Stimulated activated CD4-positive, alpha-beta T cell treated with anti-CD3 and anti-CD28 coated beads, Interleukin-4, amount 100 ng/mL, for 48 hours (primary cell): Measurements from ENCODE around the gene TECTB.
"Not testable (repeated sequence)": the region's sequence is repeated elsewhere in the genome, so short reads cannot be mapped to it uniquely, and the experiment has no call there.

Experiments
- DNase-seq, 2 donors: peaks; one replicate each; pipeline ENCODE4 v3.0.0-alpha.2; 2020; ENCODE audit warnings: low read depth in 2 of 2

TECTB gene

GRCh38 chr10:112283100-112283499 is at the start of gene TECTB:
Gene TECTB (plus strand): TSS chr10:112283400. CDS start chr10:112283735, 335 bp downstream.
- no peak for DNase-seq

GRCh38 chr10:112235141-112235540 is 48.1 kb upstream of the TECTB start:
- DNase-seq = no peak

- DNase-seq = no peak
Observed at GRCh38 chr10:112235920-112236319, 47.3 kb upstream of the TECTB start.

GRCh38 chr10:112236486-112236885 is 46.7 kb upstream of the TECTB start:
- DNase-seq = no peak

- no peak for DNase-seq
Observed at GRCh38 chr10:112239347-112239746, 43.9 kb upstream of the TECTB start.

- DNase-seq = no peak
Observed at GRCh38 chr10:112240441-112240840, 42.8 kb upstream of the TECTB start.

GRCh38 chr10:112241651-112242341 is 41.4 kb upstream of the TECTB start:
- no peak for DNase-seq

GRCh38 chr10:112242769-112243168 is 40.4 kb upstream of the TECTB start:
- no peak for DNase-seq

GRCh38 chr10:112243713-112244112 is 39.5 kb upstream of the TECTB start:
- DNase-seq = no peak

- no peak for DNase-seq
Observed at GRCh38 chr10:112244197-112244596, 39.0 kb upstream of the TECTB start.

- no peak for DNase-seq
Observed at GRCh38 chr10:112247791-112248190, 35.4 kb upstream of the TECTB start.

GRCh38 chr10:112248584-112249295 is 34.5 kb upstream of the TECTB start:
- no peak for DNase-seq

- DNase-seq = no peak
Observed at GRCh38 chr10:112249722-112250121, 33.5 kb upstream of the TECTB start.

GRCh38 chr10:112250555-112250954 is 32.6 kb upstream of the TECTB start:
- no peak for DNase-seq

- DNase-seq = not testable (repeated sequence)
Observed at GRCh38 chr10:112251238-112251637, 32.0 kb upstream of the TECTB start.

- DNase-seq = no peak
Observed at GRCh38 chr10:112258407-112258806, 24.8 kb upstream of the TECTB start.

GRCh38 chr10:112259688-112260087 is 23.5 kb upstream of the TECTB start:
- no peak for DNase-seq

- no peak for DNase-seq
Observed at GRCh38 chr10:112260831-112261230, 22.4 kb upstream of the TECTB start.

GRCh38 chr10:112261281-112261822 is 21.8 kb upstream of the TECTB start:
- no peak for DNase-seq

- no peak for DNase-seq
Observed at GRCh38 chr10:112262546-112262945, 20.7 kb upstream of the TECTB start.

GRCh38 chr10:112265745-112266144 is 17.5 kb upstream of the TECTB start:
- DNase-seq = no peak

- DNase-seq = no peak
Observed at GRCh38 chr10:112269266-112269665, 13.9 kb upstream of the TECTB start.

GRCh38 chr10:112271982-112272381 is 11.2 kb upstream of the TECTB start:
- no peak for DNase-seq
